ENCODE results near the gene ZNF10. TPM values are rescaled to one million over a fixed set of nuclear protein-coding genes. Genes with fewer than 3 reads are reported as not detected.

ZNF10 gene
- total and polyA plus RNA-seq, 9 donors: 9.6 to 38.8 (median 21.4) TPM

DNA sequence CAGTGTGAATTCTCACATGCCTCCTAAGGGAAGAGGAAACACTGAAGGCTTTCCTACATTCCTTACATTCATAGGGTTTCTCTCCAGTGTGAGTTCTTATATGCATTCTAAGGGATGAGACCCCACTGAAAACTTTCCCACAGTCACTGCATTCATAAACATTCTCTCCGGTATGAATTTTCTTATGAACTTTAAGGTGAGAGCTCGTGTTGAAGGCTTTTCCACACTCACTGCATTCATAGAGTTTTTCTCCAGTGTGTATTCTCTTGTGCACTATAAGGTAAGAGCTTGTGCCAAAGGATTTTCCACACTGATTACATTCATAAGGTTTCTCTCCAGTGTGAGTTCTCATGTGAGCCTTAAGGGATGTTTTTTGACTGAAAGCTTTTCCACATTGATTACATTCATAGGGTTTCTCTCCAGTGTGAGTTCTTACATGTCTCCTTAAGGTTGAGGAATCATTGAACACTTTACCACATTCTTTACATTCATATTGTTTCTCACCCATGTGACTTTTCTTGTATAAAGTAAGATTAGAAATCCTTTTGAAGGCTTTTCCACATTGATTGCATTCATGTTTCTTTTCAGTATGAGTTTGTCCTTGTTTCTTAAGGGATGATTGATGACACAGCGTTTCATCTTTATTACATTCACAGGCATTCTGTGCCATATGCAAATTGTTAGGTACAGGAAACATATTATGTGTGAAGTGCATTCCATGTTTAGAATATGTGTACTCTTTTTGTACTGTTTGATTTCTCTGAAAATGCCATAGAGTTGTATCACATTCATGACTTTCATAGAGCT lies 9.8 kb upstream of the ZNF10 start:
- no peak overlapping the region for H3K27ac ChIP-seq
- DNase-seq: no peak
- no peaks in the 10 kb centered on the region for H3K4me1 ChIP-seq (ENCODE audit: insufficient read depth)
- no peaks in the 10 kb centered on the region for H3K27me3 ChIP-seq
- peaks cover 45 to 79% of the 10 kb centered on the region in 2 donors for H3K9me3 ChIP-seq
- WGBS, 3 donors: 97 to 99% (median 98%) methylated on average over 3 of the region's 3 CpGs
- H3K4me3 ChIP-seq: no peak overlapping the region
- TF ChIP-seq EP300 (IDR thresholded peaks at IDR 0.05) (no peak), POLR2A (IDR thresholded peaks at IDR 0.05) (no peak)
- intact Hi-C loops (cut with DNase I): no loop called here
- H3K36me3 ChIP-seq: peaks cover 9% of the 10 kb centered on the region

DNA sequence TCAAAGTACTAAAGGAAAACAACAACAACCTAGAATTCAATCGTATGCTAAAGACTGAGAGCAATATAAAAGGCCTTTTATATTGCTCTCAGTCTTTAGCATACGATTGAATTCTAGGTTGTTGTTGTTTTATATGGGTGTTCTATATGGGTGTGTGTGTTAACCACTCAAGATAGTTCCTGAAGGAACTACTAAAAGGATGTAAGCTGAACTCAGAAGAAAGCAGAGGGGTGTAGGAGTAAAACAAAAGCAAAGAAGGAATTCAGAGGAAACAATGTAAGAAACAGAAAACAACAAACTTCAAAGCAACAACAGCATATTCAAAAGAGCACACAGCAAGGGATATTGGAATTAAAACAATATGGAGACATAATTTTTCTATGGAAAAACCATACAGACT lies 5.8 kb upstream of the ZNF10 start:
- peaks cover 6% of the 10 kb centered on the region for H3K36me3 ChIP-seq
- H3K27ac ChIP-seq: no peak overlapping the region
- no peaks in the 10 kb centered on the region for H3K4me1 ChIP-seq (ENCODE audit: insufficient read depth)
- WGBS, 3 donors: 98 to 99% (median 98%) methylated on average over 2 of the region's 2 CpGs
- H3K9me3 ChIP-seq: peaks cover 27 to 62% of the 10 kb centered on the region in 2 donors
- no peaks in the 10 kb centered on the region for H3K27me3 ChIP-seq
- H3K4me3 ChIP-seq: no peak overlapping the region
- TF ChIP-seq POLR2A (IDR thresholded peaks at IDR 0.05) (no peak), EP300 (IDR thresholded peaks at IDR 0.05) (no peak)
- TF ChIP-seq, protein P1, sequence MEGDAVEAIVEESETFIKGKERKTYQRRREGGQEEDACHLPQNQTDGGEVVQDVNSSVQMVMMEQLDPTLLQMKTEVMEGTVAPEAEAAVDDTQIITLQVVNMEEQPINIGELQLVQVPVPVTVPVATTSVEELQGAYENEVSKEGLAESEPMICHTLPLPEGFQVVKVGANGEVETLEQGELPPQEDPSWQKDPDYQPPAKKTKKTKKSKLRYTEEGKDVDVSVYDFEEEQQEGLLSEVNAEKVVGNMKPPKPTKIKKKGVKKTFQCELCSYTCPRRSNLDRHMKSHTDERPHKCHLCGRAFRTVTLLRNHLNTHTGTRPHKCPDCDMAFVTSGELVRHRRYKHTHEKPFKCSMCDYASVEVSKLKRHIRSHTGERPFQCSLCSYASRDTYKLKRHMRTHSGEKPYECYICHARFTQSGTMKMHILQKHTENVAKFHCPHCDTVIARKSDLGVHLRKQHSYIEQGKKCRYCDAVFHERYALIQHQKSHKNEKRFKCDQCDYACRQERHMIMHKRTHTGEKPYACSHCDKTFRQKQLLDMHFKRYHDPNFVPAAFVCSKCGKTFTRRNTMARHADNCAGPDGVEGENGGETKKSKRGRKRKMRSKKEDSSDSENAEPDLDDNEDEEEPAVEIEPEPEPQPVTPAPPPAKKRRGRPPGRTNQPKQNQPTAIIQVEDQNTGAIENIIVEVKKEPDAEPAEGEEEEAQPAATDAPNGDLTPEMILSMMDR (IDR thresholded peaks at IDR 0.05): no peak
- intact Hi-C loops (cut with DNase I): loop anchor here in 1 of 4 donors (5.0 kb wide), 1 partner anchor 42 kb away; the partner anchor contains the start of gene ZNF140
- no peak for DNase-seq

DNA sequence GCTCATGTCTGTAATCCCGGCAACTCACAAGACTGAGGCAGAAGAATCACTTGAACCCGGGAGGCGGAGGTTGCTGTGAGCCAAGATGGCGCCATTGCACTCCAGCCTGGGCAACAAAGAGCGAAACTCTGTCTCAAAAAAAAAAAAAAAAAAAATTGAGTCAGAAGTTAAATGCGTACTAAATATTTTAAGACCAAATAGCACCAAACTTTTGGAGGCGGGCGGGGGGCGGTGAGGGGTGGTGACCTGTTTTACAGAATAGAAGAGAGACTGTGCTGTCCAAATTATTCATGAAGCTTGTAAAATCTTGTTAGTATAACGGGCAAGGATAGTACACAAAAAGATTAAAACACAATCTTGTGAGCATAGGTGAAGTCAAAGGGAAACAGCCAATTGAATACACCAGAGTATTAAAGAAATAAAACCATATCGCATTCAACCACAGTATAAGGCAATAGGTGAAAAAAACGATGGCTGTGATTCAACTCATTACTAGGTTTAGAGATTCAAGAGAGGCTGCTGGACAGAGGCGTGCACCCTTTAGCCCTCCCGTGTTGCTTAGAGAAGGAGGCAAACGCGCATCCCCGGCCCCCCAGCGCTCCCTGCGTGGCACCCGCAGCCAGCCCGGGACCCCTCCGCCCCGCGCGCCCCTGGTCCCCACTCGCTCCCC lies 924 bp upstream of the ZNF10 start:
- TF ChIP-seq, protein P1 (IDR thresholded peaks at IDR 0.05): no peak
- no peak for TF ChIP-seq EP300 (IDR thresholded peaks at IDR 0.05)
- TF ChIP-seq POLR2A (IDR thresholded peaks at IDR 0.05): no peak
- intact Hi-C loops (cut with DNase I): loop anchor here in 1 of 4 donors (5.0 kb wide), 1 partner anchor 47 kb away; the partner anchor contains the start of gene ZNF140
- H3K36me3 ChIP-seq: no peaks in the 10 kb centered on the region
- peak in 2 of 5 donors; percentile 24 to 35 for DNase-seq
- no peaks in the 10 kb centered on the region for H3K4me1 ChIP-seq (ENCODE audit: insufficient read depth)
- H3K9me3 ChIP-seq: peaks cover 3 to 41% of the 10 kb centered on the region in 2 donors
- peak overlapping the region; percentile 95 for H3K27ac ChIP-seq
- WGBS, 3 donors: 17 to 20% (median 20%) methylated on average over 26 of the region's 26 CpGs
- H3K27me3 ChIP-seq: no peaks in the 10 kb centered on the region
- H3K4me3 ChIP-seq: peak overlapping the region; percentile 80

DNA sequence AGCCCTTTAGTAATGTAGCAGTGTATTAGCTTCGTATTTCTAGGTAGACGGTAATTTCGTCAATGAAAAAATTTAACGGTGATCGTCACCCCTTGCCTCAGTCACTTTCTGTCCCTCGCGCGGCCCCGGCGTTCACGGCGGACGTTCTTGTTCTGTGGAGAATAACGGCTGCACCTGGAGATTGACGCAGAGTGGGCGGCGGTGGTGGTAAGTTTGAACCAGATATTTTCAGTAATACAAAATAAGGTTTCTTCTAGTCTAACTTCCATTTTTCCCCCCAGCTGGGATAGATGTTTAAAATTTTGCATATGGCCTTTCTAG lies 341 bp downstream of the ZNF10 start:
- intact Hi-C loops (cut with DNase I): no loop called here
- peak; percentile 29 to 64 (median 52) for DNase-seq
- WGBS, 3 donors: 0 to 2% (median 1%) methylated on average over 17 of the region's 17 CpGs
- Histone ChIP-seq H3K4me1 (ENCODE audit: insufficient read depth) (no peaks in the 10 kb centered on the region), H3K36me3 (no peaks in the 10 kb centered on the region), H3K27me3 (no peaks in the 10 kb centered on the region), H3K9me3 (peaks cover 3 to 44% of the 10 kb centered on the region in 2 donors), H3K4me3 (peak overlapping the region; percentile 80), H3K27ac (peak overlapping the region; percentile 95)
- TF ChIP-seq, protein P1 (IDR thresholded peaks at IDR 0.05): no peak
- no peak for TF ChIP-seq EP300 (IDR thresholded peaks at IDR 0.05)
- no peak for TF ChIP-seq POLR2A (IDR thresholded peaks at IDR 0.05)
